Measurements from ENCODE around the gene PRXL2A.
"Not testable (repeated sequence)": the region's sequence is repeated elsewhere in the genome, so short reads cannot be mapped to it uniquely, and the experiment has no call there.

The PRXL2A gene

GRCh38 chr10:80473096-80473657 is 64.8 kb downstream of the PRXL2A start:
- Histone ChIP-seq H3K4me3 (ENCODE audit: low read length) (no peak overlapping the region), H3K9ac (ENCODE audit: low read length) (peak overlapping the region; percentile 71), H3K27me3 (replicated peaks; ENCODE audit: control insufficient read depth, insufficient read depth, low read length) (no peaks in the 10 kb centered on the region), H3K9me3 (ENCODE audit: control insufficient read depth, low read length) (peaks cover 8% of the 10 kb centered on the region), H3K4me1 (ENCODE audit: control insufficient read depth, insufficient read depth, low read length) (peaks cover 84% of the 10 kb centered on the region), H3K36me3 (ENCODE audit: control insufficient read depth, insufficient read depth, low read length, severe bottlenecking) (peaks cover 37% of the 10 kb centered on the region)
- DNase-seq (ENCODE audit: low read depth), result no peak

DNA sequence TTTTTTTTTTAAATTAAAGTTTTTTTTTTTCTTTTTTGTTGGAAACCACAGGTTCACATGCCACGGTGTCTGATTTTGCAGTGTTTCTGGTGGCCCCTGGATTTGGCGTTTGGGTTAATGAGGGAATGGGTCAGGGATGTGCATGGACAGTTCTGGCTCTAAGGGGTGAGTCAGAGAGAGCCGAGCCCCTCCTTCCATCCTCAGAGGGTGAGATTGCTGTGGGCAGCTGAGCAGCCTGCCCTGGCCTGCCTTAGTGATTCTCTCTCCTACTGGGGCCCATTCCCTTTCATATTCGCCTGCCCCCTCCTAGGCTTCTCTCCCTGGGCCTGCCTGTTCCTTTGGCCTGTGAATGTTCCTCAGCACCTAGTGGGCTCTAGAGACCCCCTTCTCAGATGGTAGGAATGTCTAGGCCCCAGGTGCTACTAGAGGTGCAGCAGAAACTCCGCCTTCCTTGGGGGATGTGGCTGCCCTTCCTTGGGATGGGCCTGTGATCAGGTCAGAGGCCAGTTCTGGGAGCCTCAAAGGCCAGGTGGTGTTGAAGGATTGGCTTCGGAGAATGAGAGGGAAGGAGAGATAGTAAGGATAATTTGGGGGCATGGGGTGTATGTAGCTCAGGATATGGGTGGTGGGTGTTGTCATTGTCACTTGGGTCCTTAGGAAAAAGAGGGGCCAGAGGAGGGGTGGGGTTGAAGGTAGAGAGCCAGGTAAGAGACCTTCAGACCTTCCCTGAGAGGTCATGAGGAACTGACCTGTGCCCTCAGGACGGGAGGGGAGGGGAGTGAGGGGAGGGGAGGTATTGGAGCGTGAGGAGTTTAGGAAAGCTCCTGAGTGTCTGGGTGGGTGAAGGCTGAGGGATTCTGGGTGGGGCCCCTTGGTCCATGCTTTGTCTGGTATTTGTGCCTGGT is 65.6 kb downstream of the PRXL2A start:
- no peak for DNase-seq (ENCODE audit: low read depth)
- H3K9me3 ChIP-seq (ENCODE audit: control insufficient read depth, low read length), result peaks cover 13% of the 10 kb centered on the region
- H3K9ac ChIP-seq (ENCODE audit: low read length), result peak overlapping the region; percentile 71
- peaks cover 35% of the 10 kb centered on the region for H3K36me3 ChIP-seq (ENCODE audit: control insufficient read depth, insufficient read depth, low read length, severe bottlenecking)
- peak overlapping the region; percentile 5 for H3K4me3 ChIP-seq (ENCODE audit: low read length)
- H3K27me3 ChIP-seq (replicated peaks; ENCODE audit: control insufficient read depth, insufficient read depth, low read length), result no peaks in the 10 kb centered on the region
- peaks cover 77% of the 10 kb centered on the region for H3K4me1 ChIP-seq (ENCODE audit: control insufficient read depth, insufficient read depth, low read length)

GRCh38 chr10:80474597-80474910 is 66.2 kb downstream of the PRXL2A start:
- Histone ChIP-seq H3K4me3 (ENCODE audit: low read length) (no peak overlapping the region), H3K27me3 (replicated peaks; ENCODE audit: control insufficient read depth, insufficient read depth, low read length) (no peaks in the 10 kb centered on the region), H3K36me3 (ENCODE audit: control insufficient read depth, insufficient read depth, low read length, severe bottlenecking) (peaks cover 30% of the 10 kb centered on the region), H3K4me1 (ENCODE audit: control insufficient read depth, insufficient read depth, low read length) (peaks cover 73% of the 10 kb centered on the region), H3K9ac (ENCODE audit: low read length) (peak overlapping the region; percentile 71), H3K9me3 (ENCODE audit: control insufficient read depth, low read length) (peaks cover 13% of the 10 kb centered on the region)
- no peak for DNase-seq (ENCODE audit: low read depth)

DNA sequence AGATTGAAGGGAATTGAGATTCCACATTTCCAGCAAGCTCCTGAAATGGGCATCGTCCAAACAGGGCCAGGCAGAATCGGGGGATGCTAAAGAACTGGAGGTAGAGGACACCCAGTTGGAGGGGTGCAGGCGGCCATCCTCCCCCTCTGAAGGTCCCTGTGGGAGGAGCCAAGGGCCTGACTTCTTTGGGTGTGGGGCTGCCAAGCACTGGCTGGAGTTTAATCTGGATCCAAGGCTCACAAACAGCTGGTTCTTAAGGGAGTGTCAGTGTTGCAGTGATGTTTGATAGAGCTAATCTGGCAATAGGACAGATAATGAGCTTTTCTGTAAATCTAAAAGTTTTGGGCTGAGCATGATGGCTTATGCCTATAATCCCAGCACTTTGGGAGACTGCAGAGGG is 66.6 kb downstream of the PRXL2A start:
- Histone ChIP-seq H3K9ac (ENCODE audit: low read length) (peak overlapping the region; percentile 71), H3K9me3 (ENCODE audit: control insufficient read depth, low read length) (peaks cover 13% of the 10 kb centered on the region), H3K4me1 (ENCODE audit: control insufficient read depth, insufficient read depth, low read length) (peaks cover 70% of the 10 kb centered on the region), H3K36me3 (ENCODE audit: control insufficient read depth, insufficient read depth, low read length, severe bottlenecking) (peaks cover 27% of the 10 kb centered on the region), H3K27me3 (replicated peaks; ENCODE audit: control insufficient read depth, insufficient read depth, low read length) (no peaks in the 10 kb centered on the region), H3K4me3 (ENCODE audit: low read length) (no peak overlapping the region)
- no peak for DNase-seq (ENCODE audit: low read depth)

DNA sequence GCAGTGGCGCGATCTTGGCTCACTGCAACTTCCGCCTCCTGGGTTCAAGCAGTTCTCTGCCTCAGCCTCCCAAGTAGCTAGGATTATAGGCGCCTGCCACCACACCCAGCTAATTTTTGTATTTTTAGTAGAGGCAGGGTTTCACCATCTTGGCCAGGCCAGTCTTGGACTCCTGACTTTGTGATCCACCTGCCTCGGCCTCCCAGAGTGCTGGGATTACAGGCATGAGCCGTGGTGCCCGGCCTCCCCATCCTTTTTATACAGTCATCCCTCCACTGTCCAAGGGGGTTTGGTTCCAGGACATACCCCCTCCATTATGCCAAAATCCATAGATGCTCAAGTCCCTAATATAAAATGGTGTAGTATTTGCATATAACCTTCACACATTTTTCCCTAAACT is 67.3 kb downstream of the PRXL2A start:
- H3K4me3 ChIP-seq (ENCODE audit: low read length); H3K27me3 ChIP-seq (replicated peaks; ENCODE audit: control insufficient read depth, insufficient read depth, low read length); DNase-seq (ENCODE audit: low read depth): not testable (repeated sequence)
- Histone ChIP-seq H3K9ac (ENCODE audit: low read length) (peak overlapping the region; percentile 71), H3K9me3 (ENCODE audit: control insufficient read depth, low read length) (peaks cover 13% of the 10 kb centered on the region), H3K4me1 (ENCODE audit: control insufficient read depth, insufficient read depth, low read length) (peaks cover 67% of the 10 kb centered on the region), H3K36me3 (ENCODE audit: control insufficient read depth, insufficient read depth, low read length, severe bottlenecking) (peaks cover 20% of the 10 kb centered on the region)

GRCh38 chr10:80476685-80477084 is 68.3 kb downstream of the PRXL2A start:
- Histone ChIP-seq H3K36me3 (ENCODE audit: control insufficient read depth, insufficient read depth, low read length, severe bottlenecking) (peaks cover 14% of the 10 kb centered on the region), H3K27me3 (replicated peaks; ENCODE audit: control insufficient read depth, insufficient read depth, low read length) (no peaks in the 10 kb centered on the region), H3K9me3 (ENCODE audit: control insufficient read depth, low read length) (peaks cover 13% of the 10 kb centered on the region), H3K4me3 (ENCODE audit: low read length) (peak overlapping the region; percentile 49), H3K4me1 (ENCODE audit: control insufficient read depth, insufficient read depth, low read length) (peaks cover 57% of the 10 kb centered on the region), H3K9ac (ENCODE audit: low read length) (peak overlapping the region; percentile 79)
- no peak for DNase-seq (ENCODE audit: low read depth)

- no peak overlapping the region for H3K4me3 ChIP-seq (ENCODE audit: low read length)
- peaks cover 14% of the 10 kb centered on the region for H3K36me3 ChIP-seq (ENCODE audit: control insufficient read depth, insufficient read depth, low read length, severe bottlenecking)
- H3K27me3 ChIP-seq (replicated peaks; ENCODE audit: control insufficient read depth, insufficient read depth, low read length), result no peaks in the 10 kb centered on the region
- DNase-seq (ENCODE audit: low read depth), result peak; percentile 52
- peak overlapping the region; percentile 4 for H3K9ac ChIP-seq (ENCODE audit: low read length)
- H3K9me3 ChIP-seq (ENCODE audit: control insufficient read depth, low read length), result peaks cover 13% of the 10 kb centered on the region
- H3K4me1 ChIP-seq (ENCODE audit: control insufficient read depth, insufficient read depth, low read length), result peaks cover 46% of the 10 kb centered on the region
These were observed 69.5 kb downstream of the PRXL2A start for GRCh38 chr10:80477813-80478212.

- not testable (repeated sequence) for DNase-seq (ENCODE audit: low read depth); H3K4me3 ChIP-seq (ENCODE audit: low read length); H3K9ac ChIP-seq (ENCODE audit: low read length); H3K27me3 ChIP-seq (replicated peaks; ENCODE audit: control insufficient read depth, insufficient read depth, low read length)
- Histone ChIP-seq H3K9me3 (ENCODE audit: control insufficient read depth, low read length) (peaks cover 13% of the 10 kb centered on the region), H3K36me3 (ENCODE audit: control insufficient read depth, insufficient read depth, low read length, severe bottlenecking) (peaks cover 15% of the 10 kb centered on the region), H3K4me1 (ENCODE audit: control insufficient read depth, insufficient read depth, low read length) (peaks cover 40% of the 10 kb centered on the region)
These were observed 72.0 kb downstream of the PRXL2A start for GRCh38 chr10:80480373-80480772.

GRCh38 chr10:80480852-80481251 is 72.5 kb downstream of the PRXL2A start:
- H3K4me1 ChIP-seq (ENCODE audit: control insufficient read depth, insufficient read depth, low read length), result peaks cover 40% of the 10 kb centered on the region

DNA sequence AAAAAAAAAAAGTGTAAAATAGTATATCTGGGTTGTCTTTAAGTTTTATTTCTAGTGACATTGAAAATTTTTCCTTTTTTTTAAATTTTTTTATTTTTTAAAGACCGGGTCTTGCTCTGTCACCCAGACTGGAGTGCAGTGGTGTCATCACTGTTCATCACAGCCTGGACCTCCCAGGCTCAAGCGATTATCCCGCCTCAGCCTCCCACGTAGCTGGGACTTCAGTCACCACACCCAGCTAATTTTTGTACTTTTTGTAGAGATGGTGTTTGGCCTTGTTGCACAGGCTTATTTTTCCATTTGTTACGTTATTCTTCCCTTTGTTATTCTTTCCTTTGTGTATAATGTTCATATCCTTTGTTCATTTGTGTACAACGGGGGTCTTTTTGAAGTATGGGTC is 75.9 kb downstream of the PRXL2A start:
- H3K9me3 ChIP-seq (ENCODE audit: control insufficient read depth, low read length), result no peaks in the 10 kb centered on the region
- H3K27me3 ChIP-seq (replicated peaks; ENCODE audit: control insufficient read depth, insufficient read depth, low read length), result no peaks in the 10 kb centered on the region
- DNase-seq (ENCODE audit: low read depth), result no peak
- peaks cover 16% of the 10 kb centered on the region for H3K36me3 ChIP-seq (ENCODE audit: control insufficient read depth, insufficient read depth, low read length, severe bottlenecking)
- H3K4me1 ChIP-seq (ENCODE audit: control insufficient read depth, insufficient read depth, low read length), result peaks cover 39% of the 10 kb centered on the region
- peak overlapping the region; percentile 50 for H3K9ac ChIP-seq (ENCODE audit: low read length)
- no peak overlapping the region for H3K4me3 ChIP-seq (ENCODE audit: low read length)

More at GRCh38 chr10:80480852-80481251, 72.5 kb downstream of the PRXL2A start:
- Histone ChIP-seq H3K36me3 (ENCODE audit: control insufficient read depth, insufficient read depth, low read length, severe bottlenecking) (peaks cover 15% of the 10 kb centered on the region), H3K4me3 (ENCODE audit: low read length) (no peak overlapping the region), H3K9me3 (ENCODE audit: control insufficient read depth, low read length) (peaks cover 13% of the 10 kb centered on the region), H3K9ac (ENCODE audit: low read length) (no peak overlapping the region), H3K27me3 (replicated peaks; ENCODE audit: control insufficient read depth, insufficient read depth, low read length) (no peaks in the 10 kb centered on the region)
- DNase-seq (ENCODE audit: low read depth), result no peak

GRCh38 chr10:80484676-80485075 is 76.3 kb downstream of the PRXL2A start:
- H3K4me3 ChIP-seq (ENCODE audit: low read length), result no peak overlapping the region
- peaks cover 43% of the 10 kb centered on the region for H3K4me1 ChIP-seq (ENCODE audit: control insufficient read depth, insufficient read depth, low read length)
- H3K36me3 ChIP-seq (ENCODE audit: control insufficient read depth, insufficient read depth, low read length, severe bottlenecking), result peaks cover 20% of the 10 kb centered on the region
- H3K9me3 ChIP-seq (ENCODE audit: control insufficient read depth, low read length), result no peaks in the 10 kb centered on the region
- peak overlapping the region; percentile 50 for H3K9ac ChIP-seq (ENCODE audit: low read length)
- H3K27me3 ChIP-seq (replicated peaks; ENCODE audit: control insufficient read depth, insufficient read depth, low read length), result no peaks in the 10 kb centered on the region
- no peak for DNase-seq (ENCODE audit: low read depth)
